Breast epithelium (tissue), 3 donors: ENCODE measurements around the gene MYO1C.

ENCODE experiments used
- POLR2A ChIP-seq: fragments of 450-650 bp; IDR thresholded peaks from one replicate; pipeline ENCODE4 v1.6.1; 2016; ENCODE audit warnings: antibody characterized with exemption, mild to moderate bottlenecking, moderate library complexity
- POLR2AphosphoS5 ChIP-seq, 3 donors: sonication (generic); formaldehyde crosslinking; IDR thresholded peaks; one replicate each; pipeline ENCODE4 v1.6.1; 2017; ENCODE audit warnings: antibody characterized with exemption in 3 of 3
- TF ChIP-seq, protein P1 (sequence below), 3 donors: fragments of 450-650 bp; IDR thresholded peaks; one replicate each; pipeline ENCODE4 v1.5.1; 2016 to 2017; ENCODE audit warnings: antibody characterized with exemption in 3 of 3, mild to moderate bottlenecking in 3 of 3, moderate library complexity in 3 of 3

DNA sequence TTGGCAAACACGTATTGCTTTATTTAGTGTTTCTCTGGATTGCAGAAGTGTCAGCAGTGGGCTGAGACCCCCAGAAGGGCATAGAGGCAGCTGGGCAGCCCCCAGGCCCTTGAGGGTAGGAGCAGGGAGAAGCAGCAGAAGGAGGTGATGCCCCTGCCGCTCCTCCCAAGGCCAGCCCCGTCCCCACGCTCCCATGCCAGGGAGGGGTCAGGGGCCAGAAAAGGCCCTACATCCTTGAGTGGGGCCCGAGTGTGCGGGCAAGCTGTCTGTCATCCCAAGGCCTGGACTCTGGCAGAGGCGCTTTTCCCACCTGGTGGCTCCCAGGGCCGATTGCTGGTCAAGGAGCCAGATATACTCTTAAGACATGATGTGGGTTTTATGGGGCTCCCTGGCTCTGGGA is 28.3 kb downstream of the MYO1C start:
- TF ChIP-seq, protein P1, sequence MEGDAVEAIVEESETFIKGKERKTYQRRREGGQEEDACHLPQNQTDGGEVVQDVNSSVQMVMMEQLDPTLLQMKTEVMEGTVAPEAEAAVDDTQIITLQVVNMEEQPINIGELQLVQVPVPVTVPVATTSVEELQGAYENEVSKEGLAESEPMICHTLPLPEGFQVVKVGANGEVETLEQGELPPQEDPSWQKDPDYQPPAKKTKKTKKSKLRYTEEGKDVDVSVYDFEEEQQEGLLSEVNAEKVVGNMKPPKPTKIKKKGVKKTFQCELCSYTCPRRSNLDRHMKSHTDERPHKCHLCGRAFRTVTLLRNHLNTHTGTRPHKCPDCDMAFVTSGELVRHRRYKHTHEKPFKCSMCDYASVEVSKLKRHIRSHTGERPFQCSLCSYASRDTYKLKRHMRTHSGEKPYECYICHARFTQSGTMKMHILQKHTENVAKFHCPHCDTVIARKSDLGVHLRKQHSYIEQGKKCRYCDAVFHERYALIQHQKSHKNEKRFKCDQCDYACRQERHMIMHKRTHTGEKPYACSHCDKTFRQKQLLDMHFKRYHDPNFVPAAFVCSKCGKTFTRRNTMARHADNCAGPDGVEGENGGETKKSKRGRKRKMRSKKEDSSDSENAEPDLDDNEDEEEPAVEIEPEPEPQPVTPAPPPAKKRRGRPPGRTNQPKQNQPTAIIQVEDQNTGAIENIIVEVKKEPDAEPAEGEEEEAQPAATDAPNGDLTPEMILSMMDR (IDR thresholded peaks at IDR 0.05) = no peak
- no peak for TF ChIP-seq POLR2AphosphoS5 (IDR thresholded peaks at IDR 0.05)
- TF ChIP-seq POLR2A = no peak
